Measurements from ENCODE around the gene C3orf22.

The C3orf22 gene

GRCh38 chr3:126527006-126527405, 31.7 kb downstream of the C3orf22 start:
- no peak for DNase-seq (ENCODE audit: low spot score)

DNA sequence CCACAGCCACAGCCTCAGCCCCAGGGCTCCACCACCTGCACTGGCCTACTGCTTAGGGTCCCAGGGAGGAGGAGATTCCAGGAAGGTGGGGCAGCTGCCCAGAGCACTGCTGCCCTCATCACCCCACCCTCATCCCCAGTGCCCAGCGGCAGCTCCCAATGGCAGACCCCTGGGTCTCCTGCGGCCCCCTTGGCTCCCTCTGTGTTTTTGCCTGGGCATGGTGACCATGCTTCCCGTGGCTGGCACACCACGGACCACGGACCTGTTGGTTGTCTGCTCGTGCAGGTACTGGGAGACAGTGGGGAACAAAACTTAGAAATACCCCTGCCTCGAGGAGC, 32.1 kb downstream of the C3orf22 start:
- no peak for DNase-seq (ENCODE audit: low spot score)

- DNase-seq (ENCODE audit: low spot score): no peak
Measured at GRCh38 chr3:126525853-126526667, 32.7 kb downstream of the C3orf22 start.

DNA sequence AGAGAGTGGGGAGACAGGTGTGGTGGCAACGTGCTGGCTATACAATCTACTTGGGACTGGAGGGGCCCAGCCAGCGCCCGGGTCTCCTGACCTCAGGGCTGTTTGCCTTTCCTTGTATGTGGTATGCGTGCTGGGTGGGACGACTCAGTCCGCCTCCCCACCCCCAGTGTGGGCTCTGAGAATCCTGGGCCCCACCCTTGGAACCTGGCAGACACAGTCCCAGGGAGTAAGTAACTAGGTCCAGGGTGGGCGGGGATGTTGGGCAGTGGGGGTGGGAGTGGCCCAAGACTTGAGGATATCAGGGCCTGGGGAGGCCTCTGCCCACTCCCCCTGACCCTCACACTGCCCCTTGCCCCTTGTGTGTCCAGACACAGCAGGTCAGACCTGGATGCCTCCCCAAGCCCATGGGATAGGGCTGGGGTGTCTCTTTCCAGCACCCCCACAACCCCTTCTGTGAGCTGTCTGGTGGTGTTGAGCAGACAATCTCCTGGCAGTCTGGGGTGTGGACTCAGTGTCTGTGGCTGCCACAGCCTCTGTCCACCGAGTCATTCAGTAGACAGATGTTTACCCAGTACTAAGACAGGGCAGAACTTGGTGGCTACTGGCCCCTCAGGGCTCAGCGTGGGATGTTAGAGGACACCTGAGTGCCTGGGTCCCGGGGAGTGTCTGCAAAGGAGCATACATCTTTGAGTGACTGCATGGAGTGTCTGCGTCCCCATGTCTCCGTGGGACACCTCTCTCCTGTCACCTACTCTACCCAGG, 33.5 kb downstream of the C3orf22 start:
- DNase-seq (ENCODE audit: low spot score): no peak

DNA sequence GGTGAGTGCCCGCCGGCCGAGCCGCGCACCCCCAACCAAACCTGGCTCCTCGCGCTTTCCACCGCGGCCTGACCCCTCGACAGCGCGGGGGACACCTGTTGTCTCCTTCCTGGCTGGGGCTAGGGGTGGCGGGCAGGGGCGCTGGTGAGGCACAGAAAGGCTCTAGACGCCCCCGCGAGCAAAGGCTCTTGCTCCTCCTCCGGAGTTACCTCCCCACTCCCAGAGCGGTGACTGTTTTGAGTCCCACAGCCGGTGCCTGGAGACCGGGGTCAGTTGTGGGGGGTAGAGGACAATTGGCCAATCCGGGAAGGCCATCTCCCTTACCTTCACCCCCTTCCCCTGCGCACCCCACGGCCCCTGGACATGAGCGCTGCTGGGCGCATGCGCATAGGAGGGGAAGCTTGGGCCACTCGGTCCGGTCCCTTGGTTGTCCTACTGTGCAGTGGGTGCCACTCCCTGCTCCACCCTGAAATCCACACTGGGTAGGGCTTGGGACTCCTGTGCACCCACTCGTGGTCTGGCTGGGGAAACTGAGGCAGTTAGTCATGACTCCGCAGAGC, 34.2 kb downstream of the C3orf22 start:
- DNase-seq (ENCODE audit: low spot score): no peak

- DNase-seq (ENCODE audit: low spot score): no peak
Measured at GRCh38 chr3:126523745-126524428, 34.8 kb downstream of the C3orf22 start, which contains the start of gene CHST13. Gene CHST13 (plus strand): TSS chr3:126524155. CDS start chr3:126524333, 178 bp downstream.

DNA sequence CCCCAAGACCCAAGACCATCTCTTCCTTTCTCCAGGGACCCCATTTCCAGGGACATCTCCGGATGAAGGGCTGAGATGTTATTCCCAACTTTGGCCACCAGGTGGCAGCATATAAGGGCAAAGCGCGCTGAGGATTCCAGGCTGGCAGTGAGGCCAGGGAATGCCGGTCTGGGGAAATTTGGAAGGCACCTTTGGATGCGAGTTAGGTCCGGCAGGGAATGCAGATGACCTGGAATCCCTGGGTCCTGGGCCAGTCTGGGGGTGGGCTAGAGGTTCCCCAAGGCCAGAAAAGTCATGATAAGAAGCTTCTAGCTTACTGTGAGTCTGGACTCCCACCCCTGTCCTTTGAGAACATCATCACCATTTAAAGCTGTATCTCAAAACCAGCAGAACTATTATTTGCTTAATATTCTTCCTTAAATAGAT, 36.4 kb downstream of the C3orf22 start:
- peak; percentile 79 for DNase-seq (ENCODE audit: low spot score)

GRCh38 chr3:126521122-126521891, 37.4 kb downstream of the C3orf22 start:
- DNase-seq (ENCODE audit: low spot score): no peak

- DNase-seq (ENCODE audit: low spot score): no peak
Measured at GRCh38 chr3:126519506-126520455, 39.0 kb downstream of the C3orf22 start.

GRCh38 chr3:126518779-126519177, 40.0 kb downstream of the C3orf22 start:
- DNase-seq (ENCODE audit: low spot score): no peak

DNA sequence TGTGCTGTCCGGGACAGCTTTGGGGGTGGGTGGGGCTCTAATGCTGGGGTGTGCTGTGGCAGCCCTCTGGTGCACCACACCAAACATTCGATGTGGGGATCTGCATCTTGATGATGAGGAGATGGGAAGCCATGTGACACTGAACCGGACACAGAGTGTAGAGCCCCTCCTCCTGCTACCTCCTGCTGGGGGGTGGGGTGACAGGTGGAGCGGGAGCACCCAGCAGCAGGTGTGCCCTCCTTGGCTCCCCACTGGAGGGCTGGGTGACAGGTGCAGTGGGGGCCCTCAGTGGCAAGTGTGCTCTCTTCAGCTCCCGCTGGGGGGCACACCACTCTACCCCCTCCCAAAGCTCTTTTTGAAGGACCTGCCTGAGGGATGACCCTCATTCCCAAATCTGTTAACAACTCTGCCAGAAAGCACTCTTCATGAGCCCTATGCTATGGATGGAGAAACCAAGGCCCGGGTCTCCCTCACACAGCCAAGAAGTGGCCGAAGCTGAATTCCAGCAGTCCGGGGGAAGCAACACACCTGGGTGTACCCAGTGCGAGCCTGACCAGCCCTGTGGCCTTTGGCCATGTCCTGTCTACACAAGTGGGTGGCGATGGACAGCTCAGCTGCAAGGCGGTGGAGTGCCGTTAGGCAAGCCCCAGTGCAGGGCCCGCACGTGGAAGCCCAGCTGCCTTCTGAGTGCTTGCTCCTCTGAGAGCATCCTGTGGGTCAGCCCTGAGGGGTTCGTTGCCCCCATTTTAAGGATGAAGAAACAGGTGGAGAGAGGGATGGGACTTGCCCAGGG, 40.5 kb downstream of the C3orf22 start:
- no peak for DNase-seq (ENCODE audit: low spot score)

DNA sequence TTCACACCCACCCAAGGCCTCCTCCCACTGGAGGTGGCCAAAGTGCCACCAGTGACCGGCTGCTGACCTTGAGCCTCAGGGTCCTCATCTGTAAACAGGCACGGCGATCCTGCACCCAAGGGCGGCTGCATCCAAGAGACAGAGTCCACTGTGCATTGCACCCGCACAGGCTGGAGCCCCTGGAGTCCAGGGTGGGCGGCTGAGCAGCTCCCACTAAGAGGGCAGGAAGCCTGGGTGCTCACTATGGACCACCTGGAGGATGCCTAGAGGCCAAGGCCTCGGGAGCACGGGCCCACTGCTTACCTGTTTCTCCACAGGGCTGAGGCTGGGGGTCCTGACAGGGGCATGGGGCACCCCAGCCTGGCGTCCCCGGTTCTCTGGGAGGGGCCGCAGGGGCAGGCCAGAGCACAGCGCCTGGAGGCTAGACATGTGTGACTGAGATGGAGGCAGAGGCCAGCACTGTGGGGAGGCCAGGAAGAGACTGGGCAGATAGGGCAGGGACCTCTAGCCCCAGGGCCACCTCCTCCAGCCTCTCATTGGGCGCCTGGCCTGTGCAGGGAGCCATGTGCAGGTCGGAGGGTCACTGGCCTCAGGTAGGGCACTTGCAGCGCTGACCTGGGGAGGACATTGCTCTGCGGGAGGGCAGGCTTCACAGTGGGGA, 41.3 kb downstream of the C3orf22 start, which contains the start of gene UROC1:
UROC1 (minus strand) TSS at position 483 of the 661 bp plus-strand sequence; CDS start at position 429, 54 bp downstream.
- DNase-seq (ENCODE audit: low spot score): no peak

DNA sequence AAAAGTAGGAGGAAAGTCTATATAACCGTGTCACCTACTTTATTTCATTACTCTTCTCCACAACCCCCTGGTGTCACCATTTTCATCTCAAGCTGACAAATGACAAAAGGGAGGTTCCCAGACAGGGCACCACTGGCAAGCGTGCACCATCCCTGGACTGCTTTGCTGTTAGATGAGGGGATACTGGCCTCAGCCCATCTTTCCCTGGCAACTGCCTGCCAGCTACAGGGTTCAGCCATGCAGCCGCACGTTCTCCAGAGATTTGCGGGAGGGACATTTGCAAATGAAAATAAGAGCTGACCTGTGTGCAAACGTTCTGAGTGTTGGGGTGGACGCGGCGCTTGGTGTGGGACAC, 41.8 kb downstream of the C3orf22 start:
- no peak for DNase-seq (ENCODE audit: low spot score)

GRCh38 chr3:126516152-126516935, 42.4 kb downstream of the C3orf22 start:
- no peak for DNase-seq (ENCODE audit: low spot score)

DNA sequence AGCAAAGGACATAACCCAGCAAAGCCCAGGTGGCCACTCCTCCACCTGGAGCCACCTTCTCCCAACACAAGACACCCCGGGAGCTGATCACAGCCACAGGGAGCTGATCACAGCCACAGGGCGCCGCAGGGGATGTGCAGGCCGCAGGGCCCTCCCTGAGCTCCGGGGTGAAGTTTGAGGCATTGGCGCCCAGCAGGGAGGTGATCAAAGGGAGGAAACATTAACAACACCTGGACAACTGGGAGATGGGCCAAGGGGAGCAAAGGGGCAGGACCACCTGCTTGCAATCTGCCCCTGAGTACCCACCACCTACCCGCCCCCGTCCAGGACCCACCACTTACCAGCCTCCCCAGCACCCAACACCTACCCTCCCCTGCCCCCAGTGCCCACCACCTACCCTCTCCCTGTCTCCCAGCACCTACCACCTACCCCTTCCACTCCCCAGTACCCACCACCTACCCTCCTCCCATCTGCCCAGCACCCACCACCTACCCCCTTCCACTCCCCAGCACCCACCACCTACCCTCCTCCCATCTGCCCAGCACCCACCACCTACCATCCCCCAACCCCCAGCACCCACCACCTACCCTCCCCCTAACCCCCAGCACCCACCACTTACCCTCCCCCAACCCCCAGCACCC, 43.5 kb downstream of the C3orf22 start:
- DNase-seq (ENCODE audit: low spot score): no peak

DNA sequence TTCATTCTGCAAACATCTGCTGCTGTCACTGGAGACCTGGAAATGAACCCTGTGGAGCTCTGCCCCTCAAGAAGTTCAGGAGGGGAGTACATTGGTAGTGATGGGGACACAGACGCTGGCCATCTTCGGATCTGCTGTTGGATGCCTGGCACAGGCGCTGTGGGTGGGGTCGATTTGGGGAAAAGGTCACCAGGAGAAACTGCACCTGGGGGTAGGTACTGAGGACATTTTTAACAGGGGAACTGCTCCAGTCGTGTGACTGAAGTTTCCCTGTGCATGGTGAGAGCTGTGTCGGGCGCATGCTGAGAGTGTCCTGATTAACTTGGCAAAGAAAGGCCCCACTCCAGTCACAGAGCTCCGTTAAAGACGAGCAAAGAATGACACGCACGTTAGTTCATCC, 44.6 kb downstream of the C3orf22 start:
- DNase-seq (ENCODE audit: low spot score): peak; percentile 20

- peak; percentile 14 for DNase-seq (ENCODE audit: low spot score)
Measured at GRCh38 chr3:126512916-126513650, 45.6 kb downstream of the C3orf22 start.

All from cerebellar cortex (tissue), 1 donor.